Activated CD4-positive, CD25-positive, alpha-beta regulatory T cell treated with anti-CD3 and anti-CD28 coated beads, Interleukin-2, amount 50 U/mL, for 16 hours (primary cell): Measurements from ENCODE around the gene PPP1R1C.
"Not testable (repeated sequence)": the region's sequence is repeated elsewhere in the genome, so short reads cannot be mapped to it uniquely, and the experiment has no call there.

Experiments
- DNase-seq: peaks from one replicate; pipeline ENCODE4 v3.0.0-alpha.2; 2020; ENCODE audit warnings: low read depth, low spot score

PPP1R1C gene

GRCh38 chr2:181985632-181986205 is at the start of gene PPP1R1C:
TSS of gene PPP1R1C (plus strand) at chr2:181985853. CDS start at chr2:181986111, 258 bp downstream.
- no peak for DNase-seq

GRCh38 chr2:181937473-181937872 is 48.2 kb upstream of the PPP1R1C start:
- DNase-seq, result no peak

GRCh38 chr2:181943411-181944124 is 42.1 kb upstream of the PPP1R1C start:
- DNase-seq, result no peak

GRCh38 chr2:181944164-181944913 is 41.3 kb upstream of the PPP1R1C start:
- no peak for DNase-seq

- DNase-seq, result no peak
Observed at GRCh38 chr2:181944914-181945291, 40.8 kb upstream of the PPP1R1C start.

- no peak for DNase-seq
Observed at GRCh38 chr2:181946444-181947127, 39.1 kb upstream of the PPP1R1C start.

- no peak for DNase-seq
Observed at GRCh38 chr2:181947273-181947672, 38.4 kb upstream of the PPP1R1C start.

GRCh38 chr2:181948227-181948626 is 37.4 kb upstream of the PPP1R1C start:
- DNase-seq, result no peak

GRCh38 chr2:181949047-181949446 is 36.6 kb upstream of the PPP1R1C start:
- no peak for DNase-seq

GRCh38 chr2:181952404-181953226 is 33.0 kb upstream of the PPP1R1C start:
- DNase-seq, result no peak

GRCh38 chr2:181953881-181954537 is 31.6 kb upstream of the PPP1R1C start:
- DNase-seq, result peak; percentile 29

- DNase-seq, result no peak
Observed at GRCh38 chr2:181954538-181954883, 31.1 kb upstream of the PPP1R1C start.

- no peak for DNase-seq
Observed at GRCh38 chr2:181955010-181955409, 30.6 kb upstream of the PPP1R1C start.

- DNase-seq, result not testable (repeated sequence)
Observed at GRCh38 chr2:181955866-181956265, 29.8 kb upstream of the PPP1R1C start.

GRCh38 chr2:181957668-181958067 is 28.0 kb upstream of the PPP1R1C start:
- no peak for DNase-seq

- DNase-seq, result no peak
Observed at GRCh38 chr2:181958726-181959125, 26.9 kb upstream of the PPP1R1C start.

- no peak for DNase-seq
Observed at GRCh38 chr2:181959508-181959907, 26.1 kb upstream of the PPP1R1C start.

GRCh38 chr2:181961167-181961566 is 24.5 kb upstream of the PPP1R1C start:
- DNase-seq, result not testable (repeated sequence)

GRCh38 chr2:181962142-181962541 is 23.5 kb upstream of the PPP1R1C start:
- DNase-seq, result no peak

- no peak for DNase-seq
Observed at GRCh38 chr2:181970160-181970794, 15.4 kb upstream of the PPP1R1C start.
